Neural cell (in vitro differentiated cells): ENCODE results near the gene OGFOD2.

Experiments
- POLR2AphosphoS5 ChIP-seq: IDR thresholded peaks from 2 replicates; pipeline ENCODE4 v1.6.1; 2012
- TF ChIP-seq, protein P1 (sequence below): fragments of 450-650 bp; IDR thresholded peaks from 2 replicates; pipeline ENCODE4 v1.5.1; 2014; ENCODE audit warnings: antibody characterized with exemption, mild to moderate bottlenecking, moderate library complexity; ENCODE audit not compliant: poor library complexity, severe bottlenecking

DNA sequence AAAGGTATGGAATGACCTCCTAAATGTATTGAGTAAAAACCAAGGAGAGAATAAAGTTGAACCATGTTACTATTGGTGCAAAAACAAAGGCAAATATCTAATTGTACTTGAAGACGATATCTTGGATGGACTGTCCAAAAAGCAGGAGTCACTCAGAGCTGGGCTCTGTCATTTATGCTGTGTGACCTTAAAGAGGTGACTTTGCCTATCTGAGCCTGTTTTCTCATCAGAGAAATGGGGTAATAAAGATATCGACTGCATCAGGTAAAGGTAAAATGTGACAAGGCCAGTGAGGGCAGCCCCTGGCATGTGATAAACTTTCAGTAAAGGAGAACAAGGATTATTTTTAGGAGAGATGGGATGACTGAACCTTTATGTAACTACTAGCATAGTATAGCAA is 6.9 kb upstream of the OGFOD2 start:
- TF ChIP-seq POLR2AphosphoS5, result no peak
- TF ChIP-seq, protein P1, sequence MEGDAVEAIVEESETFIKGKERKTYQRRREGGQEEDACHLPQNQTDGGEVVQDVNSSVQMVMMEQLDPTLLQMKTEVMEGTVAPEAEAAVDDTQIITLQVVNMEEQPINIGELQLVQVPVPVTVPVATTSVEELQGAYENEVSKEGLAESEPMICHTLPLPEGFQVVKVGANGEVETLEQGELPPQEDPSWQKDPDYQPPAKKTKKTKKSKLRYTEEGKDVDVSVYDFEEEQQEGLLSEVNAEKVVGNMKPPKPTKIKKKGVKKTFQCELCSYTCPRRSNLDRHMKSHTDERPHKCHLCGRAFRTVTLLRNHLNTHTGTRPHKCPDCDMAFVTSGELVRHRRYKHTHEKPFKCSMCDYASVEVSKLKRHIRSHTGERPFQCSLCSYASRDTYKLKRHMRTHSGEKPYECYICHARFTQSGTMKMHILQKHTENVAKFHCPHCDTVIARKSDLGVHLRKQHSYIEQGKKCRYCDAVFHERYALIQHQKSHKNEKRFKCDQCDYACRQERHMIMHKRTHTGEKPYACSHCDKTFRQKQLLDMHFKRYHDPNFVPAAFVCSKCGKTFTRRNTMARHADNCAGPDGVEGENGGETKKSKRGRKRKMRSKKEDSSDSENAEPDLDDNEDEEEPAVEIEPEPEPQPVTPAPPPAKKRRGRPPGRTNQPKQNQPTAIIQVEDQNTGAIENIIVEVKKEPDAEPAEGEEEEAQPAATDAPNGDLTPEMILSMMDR, result no peak
